Loucy (cell line): ENCODE results near the gene VANGL1.

Experiments used
- H2AFZ ChIP-seq: fragments of 200-600 bp; sonication (generic); 2 replicates; pipeline ENCODE4 v1.6.0; 2016; ENCODE audit warnings: antibody characterized with exemption, mild to moderate bottlenecking, low read length, moderate library complexity
- H3F3A ChIP-seq: fragments of 200-600 bp; 2 replicates; pipeline ENCODE4 v1.6.0; 2016; ENCODE audit warnings: antibody characterized with exemption, low read depth, mild to moderate bottlenecking
- H3K27me3 ChIP-seq: fragments of 200-600 bp; sonication (generic); 2 replicates; pipeline ENCODE4 v1.6.1; 2014; ENCODE audit warnings: low read length, mild to moderate bottlenecking; ENCODE audit not compliant: insufficient read depth, poor library complexity, severe bottlenecking
- H3K36me3 ChIP-seq: fragments of 200-600 bp; sonication (generic); 2 replicates; pipeline ENCODE4 v1.6.1; 2016; ENCODE audit warnings: low read length; ENCODE audit not compliant: insufficient read depth
- H3K4me1 ChIP-seq: fragments of 200-600 bp; sonication (generic); 2 replicates; pipeline ENCODE4 v1.5.1; 2014; ENCODE audit warnings: low read length, mild to moderate bottlenecking; ENCODE audit not compliant: insufficient read depth, poor library complexity, severe bottlenecking
- H3K4me2 ChIP-seq: fragments of 200-600 bp; sonication (generic); 2 replicates; pipeline ENCODE4 v1.6.0; 2014; ENCODE audit warnings: antibody characterized with exemption, low read length, low read depth, mild to moderate bottlenecking; ENCODE audit not compliant: poor library complexity, severe bottlenecking
- H3K4me3 ChIP-seq: fragments of 200-600 bp; sonication (generic); 2 replicates; pipeline ENCODE4 v1.5.1; 2014; ENCODE audit warnings: low read length, mild to moderate bottlenecking, mixed read lengths; ENCODE audit not compliant: poor library complexity, severe bottlenecking
- H3K79me2 ChIP-seq: fragments of 200-600 bp; sonication (generic); 2 replicates; pipeline ENCODE4 v1.6.1; 2014; ENCODE audit warnings: low read length; ENCODE audit not compliant: insufficient read depth
- H3K9ac ChIP-seq: fragments of 200-600 bp; sonication (generic); 2 replicates; pipeline ENCODE4 v1.6.0; 2014; ENCODE audit warnings: mild to moderate bottlenecking, low read depth, low read length, moderate library complexity; ENCODE audit not compliant: poor library complexity, severe bottlenecking
- H3K9me2 ChIP-seq: fragments of 200-600 bp; sonication (generic); replicated peaks from 2 replicates; pipeline ENCODE4 v1.6.1; 2016; ENCODE audit warnings: low read depth, low read length, mixed read lengths
- H3K9me3 ChIP-seq: fragments of 200-600 bp; sonication (generic); 2 replicates; pipeline ENCODE4 v1.6.1; 2014; ENCODE audit warnings: mild to moderate bottlenecking, antibody characterized with exemption, low read length, low read depth; ENCODE audit not compliant: insufficient read depth
- H4K20me1 ChIP-seq: fragments of 200-600 bp; sonication (generic); 2 replicates; pipeline ENCODE4 v1.6.0; 2014; ENCODE audit warnings: antibody characterized with exemption, low read length, mild to moderate bottlenecking; ENCODE audit not compliant: insufficient read depth, poor library complexity, severe bottlenecking
- EZH2phosphoT487 ChIP-seq: fragments of 200-600 bp; IDR thresholded peaks from 2 replicates; pipeline ENCODE4 v1.6.1; 2018; ENCODE audit warnings: antibody characterized with exemption, mild to moderate bottlenecking, moderate library complexity, borderline replicate concordance
- TF ChIP-seq, protein P1 (sequence below): fragments of 200-600 bp; sonication (generic); conservative IDR thresholded peaks from 2 replicates; pipeline ENCODE4 v1.5.1; 2014; ENCODE audit warnings: mild to moderate bottlenecking, antibody characterized with exemption, low read length

VANGL1 gene

DNA sequence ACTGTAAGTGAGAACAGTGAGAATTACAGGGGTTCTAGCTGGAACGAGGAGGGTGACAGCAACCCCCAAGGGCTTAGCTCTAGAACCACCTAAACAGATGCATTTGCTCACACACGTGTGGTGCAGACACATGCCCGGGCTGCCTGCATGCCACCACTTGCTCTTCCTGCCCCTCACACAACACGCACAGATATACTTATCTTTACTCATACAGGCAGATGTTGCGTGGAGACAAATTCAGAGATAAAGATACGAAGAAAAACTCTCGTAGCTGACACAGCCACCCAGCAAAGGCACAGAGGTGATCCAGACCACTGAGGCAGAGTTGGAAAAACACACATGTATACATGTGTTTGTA is 13.5 kb downstream of the VANGL1 start:
- Histone ChIP-seq H3K79me2 (peaks cover 99% of the 10 kb centered on the region), H3K4me1 (peaks cover 52% of the 10 kb centered on the region), H3K27me3 (no peaks in the 10 kb centered on the region), H3K9me3 (no peaks in the 10 kb centered on the region), H4K20me1 (peaks cover 12% of the 10 kb centered on the region), H3K4me3 (no peak overlapping the region), H3K9ac (peak overlapping the region; percentile 38), H3F3A (0 out of 2 replicates have a peak, but pooled peaks cover 3% of the 10 kb centered on the region), H3K4me2 (peak overlapping the region; percentile 54), H3K36me3 (peaks cover 71% of the 10 kb centered on the region), H3K9me2 (no peaks in the 10 kb centered on the region), H2AFZ (no peak overlapping the region)
- TF ChIP-seq EZH2phosphoT487, result no peak
- TF ChIP-seq, protein P1, sequence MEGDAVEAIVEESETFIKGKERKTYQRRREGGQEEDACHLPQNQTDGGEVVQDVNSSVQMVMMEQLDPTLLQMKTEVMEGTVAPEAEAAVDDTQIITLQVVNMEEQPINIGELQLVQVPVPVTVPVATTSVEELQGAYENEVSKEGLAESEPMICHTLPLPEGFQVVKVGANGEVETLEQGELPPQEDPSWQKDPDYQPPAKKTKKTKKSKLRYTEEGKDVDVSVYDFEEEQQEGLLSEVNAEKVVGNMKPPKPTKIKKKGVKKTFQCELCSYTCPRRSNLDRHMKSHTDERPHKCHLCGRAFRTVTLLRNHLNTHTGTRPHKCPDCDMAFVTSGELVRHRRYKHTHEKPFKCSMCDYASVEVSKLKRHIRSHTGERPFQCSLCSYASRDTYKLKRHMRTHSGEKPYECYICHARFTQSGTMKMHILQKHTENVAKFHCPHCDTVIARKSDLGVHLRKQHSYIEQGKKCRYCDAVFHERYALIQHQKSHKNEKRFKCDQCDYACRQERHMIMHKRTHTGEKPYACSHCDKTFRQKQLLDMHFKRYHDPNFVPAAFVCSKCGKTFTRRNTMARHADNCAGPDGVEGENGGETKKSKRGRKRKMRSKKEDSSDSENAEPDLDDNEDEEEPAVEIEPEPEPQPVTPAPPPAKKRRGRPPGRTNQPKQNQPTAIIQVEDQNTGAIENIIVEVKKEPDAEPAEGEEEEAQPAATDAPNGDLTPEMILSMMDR, result no peak

DNA sequence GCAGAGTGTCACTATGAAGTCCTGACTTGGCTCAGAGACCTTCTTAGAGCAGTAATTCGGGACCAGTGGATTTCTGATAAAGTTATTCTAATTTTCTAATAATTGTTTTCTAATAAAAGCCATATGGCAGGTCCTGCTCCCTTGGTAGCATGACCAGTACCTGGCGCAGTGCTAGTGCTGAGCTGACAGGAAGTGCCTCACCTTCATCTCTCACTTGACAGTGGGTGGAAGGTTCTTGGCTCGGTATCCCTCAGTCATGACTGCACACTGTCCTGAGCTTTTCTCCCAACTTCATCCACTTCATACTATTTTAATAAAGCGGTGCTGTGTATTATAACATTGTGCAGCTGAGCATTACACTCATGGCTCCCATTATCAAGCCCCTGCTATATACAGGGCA is 14.1 kb downstream of the VANGL1 start:
- Histone ChIP-seq H3K27me3 (no peaks in the 10 kb centered on the region), H3K9me2 (no peaks in the 10 kb centered on the region), H2AFZ (no peak overlapping the region), H3K9me3 (no peaks in the 10 kb centered on the region), H3K36me3 (peaks cover 74% of the 10 kb centered on the region), H3F3A (0 out of 2 replicates have a peak, but pooled peaks cover 3% of the 10 kb centered on the region), H3K79me2 (peaks cover 99% of the 10 kb centered on the region), H3K4me1 (peaks cover 46% of the 10 kb centered on the region), H3K9ac (peak overlapping the region; percentile 38), H3K4me2 (peak overlapping the region; percentile 54), H4K20me1 (peaks cover 6% of the 10 kb centered on the region), H3K4me3 (no peak overlapping the region)
- TF ChIP-seq EZH2phosphoT487, result no peak
- TF ChIP-seq, protein P1, result no peak

DNA sequence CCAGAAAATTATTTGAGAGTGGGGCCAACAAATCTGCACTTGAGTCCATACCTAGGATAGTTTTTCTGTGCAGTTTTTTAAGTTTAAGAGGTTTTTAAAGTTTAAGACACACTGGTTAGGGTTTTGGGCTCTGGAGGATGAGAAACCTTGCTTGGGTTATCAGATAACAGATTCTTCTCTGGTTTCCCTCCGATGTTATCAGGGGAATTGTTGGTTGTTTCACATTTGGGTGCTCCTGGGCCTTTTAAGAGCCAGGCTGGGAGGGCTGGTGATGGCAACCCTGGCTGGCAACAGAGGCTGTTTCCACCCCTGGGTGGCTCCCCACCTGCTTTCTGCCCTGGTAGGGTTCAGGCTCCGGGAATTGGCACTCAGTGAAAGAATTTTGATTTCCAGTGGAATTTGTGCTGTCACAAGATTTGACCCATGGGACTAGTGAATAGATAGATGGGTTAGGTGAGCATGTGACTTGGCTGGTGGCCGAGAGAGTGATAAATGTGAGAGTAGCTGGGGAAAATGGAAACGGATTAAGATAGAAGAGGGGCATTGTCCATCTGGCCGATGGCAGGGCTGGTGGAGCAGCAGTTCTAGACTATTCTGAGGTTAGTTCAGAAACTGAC is 14.8 kb downstream of the VANGL1 start:
- Histone ChIP-seq H3K4me3 (no peak overlapping the region), H3K79me2 (peaks cover 95% of the 10 kb centered on the region), H3K9ac (no peak overlapping the region), H3F3A (0 out of 2 replicates have a peak, but pooled peaks cover 3% of the 10 kb centered on the region), H3K4me2 (peak overlapping the region; percentile 54), H2AFZ (no peak overlapping the region), H4K20me1 (peaks cover 3% of the 10 kb centered on the region), H3K36me3 (peaks cover 70% of the 10 kb centered on the region), H3K9me3 (no peaks in the 10 kb centered on the region), H3K9me2 (no peaks in the 10 kb centered on the region), H3K4me1 (peaks cover 41% of the 10 kb centered on the region), H3K27me3 (no peaks in the 10 kb centered on the region)
- TF ChIP-seq, protein P1, result no peak
- TF ChIP-seq EZH2phosphoT487, result no peak
